ENCODE measurements around the gene JAZF1.

JAZF1 gene

GRCh38 chr7:27799212-27799611, 381.4 kb downstream of the JAZF1 start:
- no peak for DNase-seq

GRCh38 chr7:27795977-27796376, 384.6 kb downstream of the JAZF1 start:
- no peak for DNase-seq

- DNase-seq: no peak
Observed at GRCh38 chr7:27793780-27794179, 386.8 kb downstream of the JAZF1 start.

- DNase-seq: no peak
Observed at GRCh38 chr7:27788437-27788836, 392.2 kb downstream of the JAZF1 start.

GRCh38 chr7:27784399-27785053, 396.1 kb downstream of the JAZF1 start:
- DNase-seq: peak in 1 of 2 donors; percentile 36

GRCh38 chr7:27782849-27783248, 397.7 kb downstream of the JAZF1 start:
- DNase-seq: no peak

GRCh38 chr7:27781188-27781587, 399.4 kb downstream of the JAZF1 start:
- DNase-seq: no peak
